GM12892 (cell line): ENCODE results near the gene ZNF655.

Experiments used
- POLR2A ChIP-seq: IDR thresholded peaks from 2 replicates; pipeline ENCODE4 v1.6.1; 2011; ENCODE audit warnings: low read depth, low read length, control low read depth
- TAF1 ChIP-seq: IDR thresholded peaks from 2 replicates; pipeline ENCODE4 v1.6.1; 2011; ENCODE audit warnings: low read depth, mild to moderate bottlenecking, control low read depth, low read length, borderline replicate concordance

DNA sequence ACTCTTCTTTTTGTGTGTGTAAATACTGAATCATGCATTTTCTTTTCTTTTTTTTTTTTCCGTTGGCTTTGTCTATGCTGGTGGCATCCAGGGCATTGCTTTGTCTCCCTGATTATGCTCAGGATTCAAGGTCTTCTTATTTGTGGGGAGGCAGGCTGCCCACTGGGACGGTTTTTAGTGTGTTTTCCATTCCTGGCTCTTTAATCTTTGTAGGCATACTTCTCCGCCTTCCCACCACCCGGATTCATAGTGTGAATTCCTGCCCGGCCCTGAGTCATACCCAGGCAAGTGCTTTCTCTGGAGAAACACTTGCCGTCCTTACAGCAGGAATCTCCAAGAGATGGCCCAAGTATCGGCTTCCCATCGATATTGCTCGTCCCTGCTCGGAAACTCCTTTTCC lies 5.2 kb downstream of the ZNF655 start:
- TF ChIP-seq POLR2A: no peak
- TF ChIP-seq TAF1: no peak
